Natural killer cell (primary cell): Measurements from ENCODE around the gene PKP2. TPM values are rescaled to one million over a fixed set of nuclear protein-coding genes. Genes with fewer than 3 reads are reported as not detected.

Experiments used
- ATAC-seq, 3 donors: fragments of 150-1000 bp in 2 of 3; fragments of 200-7000 bp in 1 of 3; cut with Tn5 transposase; 1 replicate in 1 of 3; 2 replicates in 2 of 3; pipeline ENCODE4 v1.10.0; 2021; ENCODE audit warnings: mild to moderate bottlenecking in 2 of 3, moderate library complexity in 2 of 3
- DNase-seq, 2 donors: peaks; one replicate each; pipeline versions ENCODE4 v3.0.0 to v3.0.0-alpha.2; 2013 to 2021; ENCODE audit warnings: mixed read lengths in 1 of 2
- H3K27ac ChIP-seq: one replicate; pipeline ENCODE4 v1.5.1; 2013; ENCODE audit warnings: mild to moderate bottlenecking, low read length
- H3K27me3 ChIP-seq: one replicate; pipeline ENCODE4 v1.6.1; 2013; ENCODE audit warnings: low read length; ENCODE audit not compliant: control insufficient read depth, insufficient read depth
- H3K36me3 ChIP-seq: one replicate; pipeline ENCODE4 v1.6.1; 2013; ENCODE audit warnings: low read length; ENCODE audit not compliant: control insufficient read depth, insufficient read depth
- H3K4me1 ChIP-seq: one replicate; pipeline ENCODE4 v1.6.1; 2013; ENCODE audit warnings: low read length; ENCODE audit not compliant: control insufficient read depth, insufficient read depth
- H3K4me3 ChIP-seq: one replicate; pipeline ENCODE4 v1.5.1; 2013; ENCODE audit warnings: low read length
- H3K9me3 ChIP-seq: one replicate; pipeline ENCODE4 v1.6.1; 2013; ENCODE audit warnings: low read length; ENCODE audit not compliant: control insufficient read depth, insufficient read depth
- H3K27ac Mint-ChIP-seq, 2 donors: one replicate each; pipeline ENCODE4 v1.8.0; 2022; ENCODE audit warnings: mild to moderate bottlenecking in 2 of 2, mixed read lengths in 2 of 2, moderate library complexity in 1 of 2
- H3K27me3 Mint-ChIP-seq, 2 donors: one replicate each; pipeline ENCODE4 v1.8.0; 2022; ENCODE audit warnings: low read depth in 2 of 2, mixed read lengths in 2 of 2
- H3K36me3 Mint-ChIP-seq: one replicate; pipeline ENCODE4 v1.8.0; 2022; ENCODE audit warnings: mixed read lengths
- H3K4me1 Mint-ChIP-seq, 2 donors: one replicate each; pipeline ENCODE4 v1.8.0; 2022; ENCODE audit warnings: mixed read lengths in 2 of 2
- H3K4me3 Mint-ChIP-seq: one replicate; pipeline ENCODE4 v1.8.0; 2022; ENCODE audit warnings: mild to moderate bottlenecking, moderate library complexity, mixed read lengths
- H3K9me3 Mint-ChIP-seq, 2 donors: one replicate each; pipeline ENCODE4 v1.8.0; 2022; ENCODE audit warnings: mixed read lengths in 2 of 2
- WGBS: methylation state at CpG from one replicate; pipeline ENCODE4 v1.1.7; 2013; ENCODE audit warnings: missing lambda C conversion rate; ENCODE audit not compliant: insufficient coverage; 5-methylcytosine and 5-hydroxymethylcytosine counted together
- intact Hi-C: fragments of 100-400 bp; cut with micrococcal nuclease; formaldehyde crosslinking; loops from one replicate; pipeline ENCODE4 v1.14.2; 2022
- total RNA-seq, 4 donors: library from RNA; stranded (reverse); fragments of 120-200 nt in 1 of 4; gene quantifications; one replicate each; pipeline versions ENCODE4 v1.2.3 to v1.2.4, GENCODE V29; 2013 to 2022
- TF ChIP-seq, protein P1 (sequence below): fragments of 200-600 bp; IDR thresholded peaks from one replicate; pipeline ENCODE4 v1.8.0; 2022; ENCODE audit warnings: antibody characterized with exemption

PKP2 gene
- total RNA-seq, 3 donors from 2014 or later (not counting 1 experiment from before 2014, with no cell fraction given): 0.16 to 1.8 (median 0.52) TPM

DNA sequence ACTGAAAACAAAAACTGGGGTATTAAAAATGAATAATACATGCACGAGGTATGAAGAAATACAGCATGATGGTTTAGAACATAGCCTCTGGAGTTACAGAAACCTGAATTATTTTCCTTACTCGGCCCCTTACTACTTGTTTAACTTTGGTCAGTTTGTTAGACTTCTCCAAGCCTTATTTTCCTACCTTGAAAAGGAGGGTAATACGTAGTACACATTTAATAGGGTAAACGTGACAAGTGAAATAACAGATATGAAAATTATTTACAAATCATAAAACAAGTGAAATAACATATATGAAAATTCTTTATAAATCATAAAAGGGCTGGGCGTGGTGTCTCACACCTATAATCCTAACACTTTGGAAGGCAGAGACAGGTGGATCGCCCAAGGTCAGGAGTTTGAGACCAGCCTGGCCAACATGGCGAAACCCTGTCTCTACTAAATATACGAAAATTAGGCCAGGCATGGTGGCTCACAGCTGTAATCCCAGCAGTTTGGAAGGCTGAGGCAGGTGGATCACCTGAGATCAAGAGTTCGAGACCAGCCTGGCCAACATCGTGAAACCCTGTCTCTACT is 11.4 kb upstream of the PKP2 start:
- no peaks in the 10 kb centered on the region for H3K4me1 Mint-ChIP-seq
- WGBS: 88% methylated on average over 8 of the region's 10 CpGs
- no peaks in the 10 kb centered on the region for H3K27me3 Mint-ChIP-seq
- H3K4me3 Mint-ChIP-seq: no peak overlapping the region
- Histone ChIP-seq H3K27ac (no peak overlapping the region), H3K4me1 (no peaks in the 10 kb centered on the region), H3K9me3 (no peaks in the 10 kb centered on the region), H3K4me3 (no peak overlapping the region), H3K27me3 (no peaks in the 10 kb centered on the region), H3K36me3 (no peaks in the 10 kb centered on the region)
- DNase-seq (no peak), ATAC-seq (no peak)
- TF ChIP-seq, protein P1, sequence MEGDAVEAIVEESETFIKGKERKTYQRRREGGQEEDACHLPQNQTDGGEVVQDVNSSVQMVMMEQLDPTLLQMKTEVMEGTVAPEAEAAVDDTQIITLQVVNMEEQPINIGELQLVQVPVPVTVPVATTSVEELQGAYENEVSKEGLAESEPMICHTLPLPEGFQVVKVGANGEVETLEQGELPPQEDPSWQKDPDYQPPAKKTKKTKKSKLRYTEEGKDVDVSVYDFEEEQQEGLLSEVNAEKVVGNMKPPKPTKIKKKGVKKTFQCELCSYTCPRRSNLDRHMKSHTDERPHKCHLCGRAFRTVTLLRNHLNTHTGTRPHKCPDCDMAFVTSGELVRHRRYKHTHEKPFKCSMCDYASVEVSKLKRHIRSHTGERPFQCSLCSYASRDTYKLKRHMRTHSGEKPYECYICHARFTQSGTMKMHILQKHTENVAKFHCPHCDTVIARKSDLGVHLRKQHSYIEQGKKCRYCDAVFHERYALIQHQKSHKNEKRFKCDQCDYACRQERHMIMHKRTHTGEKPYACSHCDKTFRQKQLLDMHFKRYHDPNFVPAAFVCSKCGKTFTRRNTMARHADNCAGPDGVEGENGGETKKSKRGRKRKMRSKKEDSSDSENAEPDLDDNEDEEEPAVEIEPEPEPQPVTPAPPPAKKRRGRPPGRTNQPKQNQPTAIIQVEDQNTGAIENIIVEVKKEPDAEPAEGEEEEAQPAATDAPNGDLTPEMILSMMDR: no peak
- H3K27ac Mint-ChIP-seq: no peak overlapping the region
- no peaks in the 10 kb centered on the region for H3K9me3 Mint-ChIP-seq
- no peaks in the 10 kb centered on the region for H3K36me3 Mint-ChIP-seq
- intact Hi-C loops: no loop called here

DNA sequence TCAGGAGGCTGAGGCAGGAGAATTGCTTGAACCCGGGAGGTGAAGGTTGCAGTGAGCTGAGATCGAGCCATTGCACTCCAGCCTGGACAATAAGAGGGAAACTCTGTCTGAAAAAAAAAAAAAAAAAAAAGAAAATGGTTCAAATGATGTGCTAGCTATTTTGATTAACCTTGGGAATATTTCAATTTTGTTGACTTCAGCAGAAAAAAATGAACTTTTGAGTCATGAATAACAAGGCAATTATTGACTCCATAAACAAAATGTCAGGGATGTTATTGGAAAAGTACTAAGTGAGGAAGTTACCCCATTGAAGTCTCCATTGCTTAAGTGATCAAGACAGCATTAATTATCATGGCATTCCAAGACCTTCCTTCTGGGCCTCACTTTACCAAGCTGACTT is 10.6 kb upstream of the PKP2 start:
- Mint-ChIP-seq H3K27me3 (no peaks in the 10 kb centered on the region), H3K4me3 (no peak overlapping the region), H3K4me1 (no peaks in the 10 kb centered on the region), H3K27ac (no peak overlapping the region), H3K36me3 (no peaks in the 10 kb centered on the region), H3K9me3 (no peaks in the 10 kb centered on the region)
- DNase-seq (no peak), ATAC-seq (no peak)
- intact Hi-C loops: no loop called here
- Histone ChIP-seq H3K27ac (no peak overlapping the region), H3K36me3 (no peaks in the 10 kb centered on the region), H3K27me3 (no peaks in the 10 kb centered on the region), H3K4me1 (no peaks in the 10 kb centered on the region), H3K9me3 (no peaks in the 10 kb centered on the region), H3K4me3 (no peak overlapping the region)
- TF ChIP-seq, protein P1: no peak
- WGBS: 62% methylated on average over 2 of the region's 2 CpGs

DNA sequence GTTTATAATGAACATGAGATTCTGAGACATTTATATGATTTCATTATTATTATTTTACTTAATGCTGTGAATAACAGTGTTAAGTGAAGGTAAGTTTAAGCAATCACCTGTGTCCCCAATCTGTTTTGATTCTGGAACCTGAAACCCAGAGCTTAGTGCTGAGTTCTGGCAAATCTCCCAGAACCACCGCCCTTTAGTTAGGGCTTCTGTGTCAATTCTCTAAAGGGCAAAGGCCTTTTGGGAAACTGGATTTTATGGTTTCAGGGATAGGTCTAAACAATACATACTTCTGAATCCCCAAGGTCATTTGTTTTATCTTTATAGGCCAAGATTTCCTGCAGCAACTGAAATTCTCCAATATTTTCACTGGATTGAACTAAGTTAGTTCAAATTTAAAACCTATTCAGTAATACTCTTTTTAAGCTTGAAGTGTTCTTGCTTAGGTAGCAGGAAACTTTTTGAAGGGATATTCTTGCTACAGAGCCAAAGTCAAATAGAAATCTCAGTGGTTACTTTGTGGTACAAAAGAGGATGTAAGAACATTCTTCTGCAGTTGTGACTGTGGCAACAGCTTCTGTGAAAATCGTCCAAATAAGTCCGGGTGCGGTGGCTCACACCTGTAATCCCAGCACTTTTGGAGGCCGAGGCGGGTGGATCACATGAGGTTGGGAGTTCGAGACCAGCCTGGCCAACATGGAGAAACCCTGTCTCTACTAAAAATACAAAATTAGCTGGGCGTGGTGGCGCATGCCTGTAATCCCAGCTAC is 10.0 kb upstream of the PKP2 start:
- no peak for DNase-seq
- 53% methylated on average over 7 of the region's 9 CpGs for WGBS
- Histone ChIP-seq H3K36me3 (no peaks in the 10 kb centered on the region), H3K4me3 (no peak overlapping the region), H3K27me3 (no peaks in the 10 kb centered on the region), H3K9me3 (no peaks in the 10 kb centered on the region), H3K27ac (no peak overlapping the region), H3K4me1 (no peaks in the 10 kb centered on the region)
- Mint-ChIP-seq H3K4me3 (no peak overlapping the region), H3K9me3 (no peaks in the 10 kb centered on the region), H3K27ac (no peak overlapping the region), H3K4me1 (no peaks in the 10 kb centered on the region), H3K36me3 (no peaks in the 10 kb centered on the region), H3K27me3 (no peaks in the 10 kb centered on the region)
- TF ChIP-seq, protein P1: no peak
- ATAC-seq: no peak
- intact Hi-C loops: no loop called here
